ENCODE data around the gene TMEM270.

The TMEM270 gene

DNA sequence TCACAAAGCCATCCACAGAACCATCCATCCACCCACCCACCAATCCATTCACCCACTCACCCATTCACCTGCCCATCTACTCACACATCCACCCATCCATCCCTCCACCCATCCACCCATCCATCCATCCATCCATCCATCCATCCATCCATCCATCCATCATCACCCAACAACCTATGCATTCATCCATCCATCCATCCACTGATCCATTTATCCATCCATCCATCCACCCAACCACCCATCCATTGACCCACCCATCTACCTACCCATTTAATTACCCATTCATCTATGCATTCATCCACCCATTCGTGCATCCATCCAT lies 5.4 kb downstream of the TMEM270 start:
- TF ChIP-seq EZH2 (IDR thresholded peaks at IDR 0.05; ENCODE audit: borderline replicate concordance, low read length): no peak
- TF ChIP-seq, protein P1, sequence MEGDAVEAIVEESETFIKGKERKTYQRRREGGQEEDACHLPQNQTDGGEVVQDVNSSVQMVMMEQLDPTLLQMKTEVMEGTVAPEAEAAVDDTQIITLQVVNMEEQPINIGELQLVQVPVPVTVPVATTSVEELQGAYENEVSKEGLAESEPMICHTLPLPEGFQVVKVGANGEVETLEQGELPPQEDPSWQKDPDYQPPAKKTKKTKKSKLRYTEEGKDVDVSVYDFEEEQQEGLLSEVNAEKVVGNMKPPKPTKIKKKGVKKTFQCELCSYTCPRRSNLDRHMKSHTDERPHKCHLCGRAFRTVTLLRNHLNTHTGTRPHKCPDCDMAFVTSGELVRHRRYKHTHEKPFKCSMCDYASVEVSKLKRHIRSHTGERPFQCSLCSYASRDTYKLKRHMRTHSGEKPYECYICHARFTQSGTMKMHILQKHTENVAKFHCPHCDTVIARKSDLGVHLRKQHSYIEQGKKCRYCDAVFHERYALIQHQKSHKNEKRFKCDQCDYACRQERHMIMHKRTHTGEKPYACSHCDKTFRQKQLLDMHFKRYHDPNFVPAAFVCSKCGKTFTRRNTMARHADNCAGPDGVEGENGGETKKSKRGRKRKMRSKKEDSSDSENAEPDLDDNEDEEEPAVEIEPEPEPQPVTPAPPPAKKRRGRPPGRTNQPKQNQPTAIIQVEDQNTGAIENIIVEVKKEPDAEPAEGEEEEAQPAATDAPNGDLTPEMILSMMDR (IDR thresholded peaks at IDR 0.05; ENCODE audit: low read length): no peak
- Histone ChIP-seq H3K4me1 (ENCODE audit: insufficient read depth, low read length, severe bottlenecking) (no peaks in the 10 kb centered on the region), H3K36me3 (ENCODE audit: insufficient read depth, low read length) (no peaks in the 10 kb centered on the region), H3K9ac (ENCODE audit: low read length) (no peak overlapping the region), H3K4me2 (ENCODE audit: low read length) (no peak overlapping the region), H3K79me2 (ENCODE audit: insufficient read depth, low read length) (no peaks in the 10 kb centered on the region), H3K27me3 (ENCODE audit: insufficient read depth, low read length) (peaks cover 9% of the 10 kb centered on the region; the same call in 1 of the 2 replicates), H3K27ac (ENCODE audit: low read depth, low read length, poor library complexity, severe bottlenecking) (no peak overlapping the region), H4K20me1 (ENCODE audit: insufficient read depth, low read length) (no peaks in the 10 kb centered on the region), H3K9me3 (ENCODE audit: low read length) (no peaks in the 10 kb centered on the region), H3F3A (ENCODE audit: insufficient read depth, low read length) (no peaks in the 10 kb centered on the region), H3K9me2 (ENCODE audit: low read depth, low read length) (no peaks in the 10 kb centered on the region), H3K4me3 (ENCODE audit: low read depth, low read length, poor library complexity, severe bottlenecking) (no peak overlapping the region), H2AFZ (ENCODE audit: low read length) (no peak overlapping the region)

DNA sequence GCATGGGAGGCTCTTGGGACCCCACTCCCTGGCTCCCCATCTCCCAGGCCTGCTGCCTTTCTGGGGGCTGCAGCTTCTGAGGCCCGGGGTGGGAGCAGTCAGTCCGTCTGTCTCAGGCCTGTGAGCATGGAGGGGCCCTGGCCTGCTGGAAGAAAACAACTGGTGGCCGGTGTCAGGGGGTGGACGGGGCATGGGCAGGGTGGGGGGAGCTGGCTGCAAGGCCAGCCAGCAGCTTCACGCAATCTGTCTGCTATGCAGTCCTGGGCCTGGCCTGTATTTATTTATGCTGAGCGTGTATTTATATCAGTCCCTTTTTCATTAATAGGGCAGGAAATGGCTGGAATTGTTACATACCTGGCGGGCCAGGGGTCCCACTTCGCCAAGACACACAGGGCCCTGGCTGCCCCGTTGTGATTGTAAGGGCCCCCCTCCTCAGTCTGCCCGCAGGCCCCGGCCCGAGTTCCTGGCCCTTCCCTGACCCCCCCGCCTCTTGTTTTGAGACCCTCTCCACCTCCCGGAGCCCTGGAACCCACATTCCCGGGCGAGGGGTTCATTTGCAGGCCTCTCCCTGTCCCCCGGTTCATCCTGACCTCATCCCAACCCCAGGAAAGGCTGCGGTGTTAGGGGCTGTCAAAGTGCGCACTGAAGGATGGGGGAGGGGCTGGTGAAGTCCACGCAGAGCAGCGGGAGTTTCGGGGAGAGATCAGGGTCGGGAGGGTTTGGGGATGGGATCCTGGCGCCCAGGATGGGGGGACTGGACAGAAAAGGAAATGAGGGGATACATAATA lies 8.2 kb downstream of the TMEM270 start:
- Histone ChIP-seq H3K9me2 (ENCODE audit: low read depth, low read length) (no peaks in the 10 kb centered on the region), H3K27ac (ENCODE audit: low read depth, low read length, poor library complexity, severe bottlenecking) (no peak overlapping the region), H3K79me2 (ENCODE audit: insufficient read depth, low read length) (no peaks in the 10 kb centered on the region), H3K36me3 (ENCODE audit: insufficient read depth, low read length) (no peaks in the 10 kb centered on the region), H3F3A (ENCODE audit: insufficient read depth, low read length) (no peaks in the 10 kb centered on the region), H3K4me2 (ENCODE audit: low read length) (no peak overlapping the region), H3K27me3 (ENCODE audit: insufficient read depth, low read length) (peaks cover 7% of the 10 kb centered on the region; the same call in 1 of the 2 replicates), H3K4me3 (ENCODE audit: low read depth, low read length, poor library complexity, severe bottlenecking) (no peak overlapping the region), H3K9ac (ENCODE audit: low read length) (no peak overlapping the region), H3K9me3 (ENCODE audit: low read length) (no peaks in the 10 kb centered on the region), H4K20me1 (ENCODE audit: insufficient read depth, low read length) (no peaks in the 10 kb centered on the region), H2AFZ (ENCODE audit: low read length) (no peak overlapping the region), H3K4me1 (ENCODE audit: insufficient read depth, low read length, severe bottlenecking) (no peaks in the 10 kb centered on the region)
- no peak for TF ChIP-seq EZH2 (IDR thresholded peaks at IDR 0.05; ENCODE audit: borderline replicate concordance, low read length)
- TF ChIP-seq, protein P1 (IDR thresholded peaks at IDR 0.05; ENCODE audit: low read length): no peak

DNA sequence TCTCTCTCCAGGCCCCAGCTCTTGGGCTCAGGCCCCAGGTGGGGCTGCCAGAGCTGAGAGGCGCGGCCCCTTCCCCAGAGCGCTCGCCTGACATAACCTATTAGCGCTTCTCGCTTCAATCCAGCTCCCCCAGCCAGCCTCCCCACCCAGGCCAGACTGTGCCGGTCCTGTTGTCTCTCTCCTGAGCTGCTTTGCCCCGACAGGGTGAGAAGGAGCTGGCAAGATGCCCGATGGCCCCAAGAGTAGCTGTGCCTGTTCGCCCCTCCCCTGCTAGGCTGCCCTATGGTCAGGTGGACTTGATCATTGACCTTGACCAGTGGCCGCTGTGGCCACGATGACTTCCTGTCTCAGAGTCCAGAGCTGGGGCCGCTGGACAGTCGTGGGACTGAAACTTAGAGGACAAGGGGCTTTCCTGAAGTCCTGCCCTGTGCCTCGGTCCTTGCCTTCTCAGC lies 9.1 kb downstream of the TMEM270 start:
- Histone ChIP-seq H3K4me2 (ENCODE audit: low read length) (no peak overlapping the region), H2AFZ (ENCODE audit: low read length) (no peak overlapping the region), H4K20me1 (ENCODE audit: insufficient read depth, low read length) (no peaks in the 10 kb centered on the region), H3K9me3 (ENCODE audit: low read length) (no peaks in the 10 kb centered on the region), H3K9me2 (ENCODE audit: low read depth, low read length) (no peaks in the 10 kb centered on the region), H3K27ac (ENCODE audit: low read depth, low read length, poor library complexity, severe bottlenecking) (no peak overlapping the region), H3F3A (ENCODE audit: insufficient read depth, low read length) (no peaks in the 10 kb centered on the region), H3K9ac (ENCODE audit: low read length) (no peak overlapping the region), H3K79me2 (ENCODE audit: insufficient read depth, low read length) (no peaks in the 10 kb centered on the region), H3K27me3 (ENCODE audit: insufficient read depth, low read length) (peaks cover 7% of the 10 kb centered on the region; the same call in 1 of the 2 replicates), H3K36me3 (ENCODE audit: insufficient read depth, low read length) (no peaks in the 10 kb centered on the region), H3K4me3 (ENCODE audit: low read depth, low read length, poor library complexity, severe bottlenecking) (no peak overlapping the region), H3K4me1 (ENCODE audit: insufficient read depth, low read length, severe bottlenecking) (no peaks in the 10 kb centered on the region)
- TF ChIP-seq, protein P1 (IDR thresholded peaks at IDR 0.05; ENCODE audit: low read length): no peak
- no peak for TF ChIP-seq EZH2 (IDR thresholded peaks at IDR 0.05; ENCODE audit: borderline replicate concordance, low read length)
